Trophoblast cell (in vitro differentiated cells and primary cell): Measurements from ENCODE around the gene LENEP.

Experiments
- DNase-seq, 2 donors: peaks; one replicate each; pipeline ENCODE4 v3.0.0-alpha.2; 2016
- H2AFZ ChIP-seq: 2 replicates; pipeline ENCODE4 v1.6.1; 2013; ENCODE audit warnings: low read length, moderate library complexity, mild to moderate bottlenecking; ENCODE audit not compliant: insufficient read depth, poor library complexity
- H2AK5ac ChIP-seq: 2 replicates; pipeline ENCODE4 v1.6.1; 2013; ENCODE audit warnings: mild to moderate bottlenecking, low read length
- H2BK120ac ChIP-seq: 2 replicates; pipeline ENCODE4 v1.6.1; 2013; ENCODE audit warnings: low read length, mild to moderate bottlenecking, moderate library complexity; ENCODE audit not compliant: insufficient read depth, poor library complexity
- H2BK12ac ChIP-seq: 2 replicates; pipeline ENCODE4 v1.6.1; 2013; ENCODE audit warnings: mild to moderate bottlenecking, low read length, moderate library complexity
- H2BK5ac ChIP-seq: 2 replicates; pipeline ENCODE4 v1.6.1; 2013; ENCODE audit warnings: low read length, low read depth, moderate library complexity, mild to moderate bottlenecking; ENCODE audit not compliant: poor library complexity
- H3K14ac ChIP-seq: 2 replicates; pipeline ENCODE4 v1.6.1; 2013; ENCODE audit warnings: mild to moderate bottlenecking, low read length
- H3K18ac ChIP-seq: 2 replicates; pipeline ENCODE4 v1.6.1; 2013; ENCODE audit warnings: mild to moderate bottlenecking, low read length
- H3K23ac ChIP-seq: 2 replicates; pipeline ENCODE4 v1.6.1; 2013; ENCODE audit warnings: low read length
- H3K27ac ChIP-seq: 2 replicates; pipeline ENCODE4 v1.5.1; 2013; ENCODE audit warnings: low read depth, mild to moderate bottlenecking, inconsistent platforms, low read length, moderate library complexity
- H3K27me3 ChIP-seq: 2 replicates; pipeline ENCODE4 v1.6.1; 2013; ENCODE audit warnings: inconsistent platforms, mild to moderate bottlenecking, low read length, moderate library complexity; ENCODE audit not compliant: insufficient read depth
- H3K36me3 ChIP-seq, 2 experiments: 1 replicate in 1 of 2; 2 replicates in 1 of 2; pipeline ENCODE4 v1.6.1; 2013; ENCODE audit warnings: low read length in 2 of 2, mild to moderate bottlenecking in 2 of 2, moderate library complexity in 1 of 2; ENCODE audit not compliant: insufficient read depth in 2 of 2, control insufficient read depth in 1 of 2
- H3K4ac ChIP-seq: 2 replicates; pipeline ENCODE4 v1.6.1; 2013; ENCODE audit warnings: low read depth, mild to moderate bottlenecking, low read length, moderate library complexity
- H3K4me1 ChIP-seq, 2 experiments: 1 replicate in 1 of 2; 2 replicates in 1 of 2; pipeline ENCODE4 v1.6.1; 2013; ENCODE audit warnings: low read length in 2 of 2, mild to moderate bottlenecking in 2 of 2, moderate library complexity in 1 of 2; ENCODE audit not compliant: insufficient read depth in 2 of 2, control insufficient read depth in 1 of 2
- H3K4me2 ChIP-seq: 2 replicates; pipeline ENCODE4 v1.6.1; 2013; ENCODE audit warnings: inconsistent platforms, mild to moderate bottlenecking, low read length, moderate library complexity
- H3K4me3 ChIP-seq: 2 replicates; pipeline ENCODE4 v1.5.1; 2013; ENCODE audit warnings: mild to moderate bottlenecking, low read depth, low read length, inconsistent platforms
- H3K79me1 ChIP-seq: one replicate; pipeline ENCODE4 v1.6.1; 2013; ENCODE audit warnings: low read length
- H3K79me2 ChIP-seq: 2 replicates; pipeline ENCODE4 v1.6.1; 2013; ENCODE audit warnings: low read length, mild to moderate bottlenecking; ENCODE audit not compliant: control insufficient read depth, insufficient read depth, poor library complexity
- H3K9ac ChIP-seq: 2 replicates; pipeline ENCODE4 v1.6.1; 2013; ENCODE audit warnings: mild to moderate bottlenecking, low read length
- H3K9me3 ChIP-seq: 2 replicates; pipeline ENCODE4 v1.6.1; 2013; ENCODE audit warnings: low read depth, mild to moderate bottlenecking, control low read depth, inconsistent platforms, low read length; ENCODE audit not compliant: insufficient read depth
- H4K12ac ChIP-seq: 2 replicates; pipeline ENCODE4 v1.6.1; 2013; ENCODE audit warnings: low read depth, mild to moderate bottlenecking, low read length, moderate library complexity
- H4K8ac ChIP-seq: 2 replicates; pipeline ENCODE4 v1.6.1; 2013; ENCODE audit warnings: low read depth, mild to moderate bottlenecking, low read length, moderate library complexity
- H4K91ac ChIP-seq: one replicate; pipeline ENCODE4 v1.6.1; 2013; ENCODE audit warnings: low read depth, mild to moderate bottlenecking, low read length, moderate library complexity
- WGBS: extraction: QIAGEN DNeasy Blood & Tissue Kit; methylation state at CpG from one replicate; pipeline ENCODE4 v1.1.7; 2013; ENCODE audit warnings: missing lambda C conversion rate; ENCODE audit not compliant: insufficient read length, insufficient coverage; ENCODE audit errors: extremely low coverage; 5-methylcytosine and 5-hydroxymethylcytosine counted together

Gene LENEP

DNA sequence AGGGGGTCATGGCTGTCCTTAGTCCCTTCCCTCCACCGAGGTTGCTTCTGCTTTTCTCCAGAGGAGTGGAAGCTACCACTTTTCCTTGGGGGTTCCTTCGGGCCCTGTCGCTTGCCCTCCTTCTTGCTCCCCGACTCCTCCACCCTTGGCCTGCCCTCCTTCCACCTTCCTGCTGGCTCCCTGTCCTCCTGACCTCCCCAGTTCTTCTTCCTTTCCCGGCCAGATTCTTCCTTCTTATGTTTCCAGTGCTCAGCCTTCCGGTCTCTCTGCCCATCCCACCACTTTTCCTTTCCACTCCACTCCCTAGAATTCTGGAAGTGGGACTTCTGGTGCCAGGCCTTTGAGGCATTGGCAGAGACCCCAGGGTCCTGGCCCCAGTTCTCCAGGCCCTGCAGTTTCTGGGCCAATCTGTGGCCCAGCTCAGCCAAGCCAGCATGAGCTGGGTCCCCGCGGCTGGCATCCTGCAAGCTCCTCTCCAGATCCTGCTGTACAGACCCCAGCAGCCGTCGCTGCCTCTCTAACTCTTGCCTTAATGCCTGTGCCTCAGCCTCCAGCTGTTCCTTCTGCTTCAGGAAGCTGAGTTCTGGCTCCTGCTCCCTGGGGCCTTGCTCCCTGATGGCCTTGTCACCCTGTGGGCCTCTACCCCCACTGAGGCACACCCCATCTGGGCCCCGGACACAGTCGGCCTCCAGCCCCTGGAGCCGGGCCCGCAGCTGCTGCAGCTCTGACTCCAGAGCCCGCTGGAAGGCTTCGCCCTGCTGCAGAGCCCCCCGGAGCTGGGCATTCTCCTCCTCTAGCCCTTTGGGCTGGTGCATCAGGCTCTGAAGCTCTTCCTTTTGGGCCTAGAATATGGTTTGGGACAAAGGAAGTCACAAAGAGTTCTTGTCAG lies 47.2 kb upstream of the LENEP start:
- Histone ChIP-seq H3K79me1 (no peaks in the 10 kb centered on the region), H2AK5ac (no peak overlapping the region), H3K27ac (no peak overlapping the region), H4K91ac (no peak overlapping the region), H2BK5ac (no peak overlapping the region), H2BK120ac (no peak overlapping the region), H3K14ac (no peak overlapping the region), H3K9ac (no peak overlapping the region), H2BK12ac (no peak overlapping the region), H3K36me3 (peaks cover 27 to 36% of the 10 kb centered on the region in 2 experiments), H3K4me2 (no peak overlapping the region), H3K4me1 (peaks cover 4 to 6% of the 10 kb centered on the region in 2 experiments), H3K27me3 (no peaks in the 10 kb centered on the region), H4K12ac (no peak overlapping the region), H3K18ac (no peak overlapping the region), H3K4me3 (no peak overlapping the region), H4K8ac (no peak overlapping the region), H3K79me2 (no peaks in the 10 kb centered on the region), H3K9me3 (peaks cover 2% of the 10 kb centered on the region), H3K23ac (no peak overlapping the region), H2AFZ (no peak overlapping the region), H3K4ac (no peak overlapping the region)
- WGBS, result no CpG with 5 or more reads among the region's 17 CpGs
- no peak for DNase-seq

DNA sequence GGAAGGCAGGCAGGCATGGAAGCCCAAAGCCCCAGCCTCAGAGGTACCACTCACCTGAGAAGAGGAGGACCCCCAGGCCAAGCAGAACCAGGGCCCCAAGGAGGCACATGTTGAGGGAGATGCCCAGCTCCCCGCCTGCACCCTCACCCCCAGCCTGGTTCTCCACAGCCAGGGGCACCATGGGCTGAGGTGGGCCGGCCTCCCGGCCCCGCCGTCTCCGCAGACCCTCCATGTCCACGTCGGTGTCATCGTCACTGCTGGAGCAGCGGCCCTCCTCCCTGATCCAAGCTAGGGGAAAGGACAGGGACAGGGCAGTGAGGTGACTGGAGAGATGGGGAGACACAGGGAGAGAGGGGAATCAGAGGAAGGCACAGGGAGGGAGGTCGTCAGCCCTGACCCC lies 45.3 kb upstream of the LENEP start:
- no peak overlapping the region for H4K91ac ChIP-seq
- no peak for DNase-seq
- no peak overlapping the region for H2BK12ac ChIP-seq
- no peaks in the 10 kb centered on the region for H3K79me2 ChIP-seq
- no peak overlapping the region for H2AK5ac ChIP-seq
- no CpG with 5 or more reads among the region's 11 CpGs for WGBS
- no peak overlapping the region for H2BK5ac ChIP-seq
- no peak overlapping the region for H3K9ac ChIP-seq
- no peak overlapping the region for H4K12ac ChIP-seq
- no peak overlapping the region for H2AFZ ChIP-seq
- no peak overlapping the region for H3K23ac ChIP-seq
- H3K4ac ChIP-seq, result no peak overlapping the region
- H3K79me1 ChIP-seq, result no peaks in the 10 kb centered on the region
- H3K18ac ChIP-seq, result no peak overlapping the region
- H3K9me3 ChIP-seq, result no peaks in the 10 kb centered on the region
- peaks cover 29 to 38% of the 10 kb centered on the region in 2 experiments for H3K36me3 ChIP-seq
- H2BK120ac ChIP-seq, result no peak overlapping the region
- H3K4me2 ChIP-seq, result no peak overlapping the region
- no peaks in the 10 kb centered on the region for H3K27me3 ChIP-seq
- no peak overlapping the region for H3K14ac ChIP-seq
- no peaks in the 10 kb centered on the region for H3K4me1 ChIP-seq
- H3K4me3 ChIP-seq, result no peak overlapping the region
- H3K27ac ChIP-seq, result no peak overlapping the region
- H4K8ac ChIP-seq, result no peak overlapping the region

DNA sequence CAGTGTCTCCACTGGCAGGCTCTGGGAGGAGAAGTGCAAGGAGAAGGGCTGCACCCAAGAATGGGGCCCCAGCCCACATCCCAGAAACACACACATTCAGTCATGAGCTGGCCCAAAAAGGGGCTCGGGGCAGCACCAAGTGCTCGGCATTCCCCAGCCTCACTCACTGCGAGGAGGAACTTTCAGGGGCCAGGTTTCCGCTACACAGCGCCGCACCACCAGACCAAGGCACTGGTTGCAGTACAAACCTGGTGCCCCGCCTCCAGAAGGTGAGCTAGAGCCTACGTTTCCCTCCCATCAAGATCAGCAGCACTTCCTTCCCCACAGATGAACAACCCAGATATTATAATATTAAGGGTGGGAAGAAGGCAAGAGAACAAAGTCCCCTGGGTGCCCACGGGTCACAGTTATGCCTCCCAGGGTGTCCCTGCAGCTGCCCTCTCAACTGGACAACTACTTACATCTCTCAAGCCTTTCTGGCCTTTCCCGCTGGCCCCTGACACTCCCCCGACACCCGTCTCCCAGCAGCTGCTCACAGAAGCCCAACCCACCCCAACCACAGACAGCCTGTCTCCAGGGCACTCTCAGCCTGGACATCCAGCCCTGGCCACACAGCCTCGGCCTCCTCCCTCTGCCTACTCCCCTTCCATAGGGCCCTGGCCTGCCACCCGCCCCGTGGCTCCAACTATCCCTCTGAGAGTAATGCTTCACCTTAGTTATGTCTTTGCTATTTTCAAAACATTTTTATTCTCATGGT lies 41.3 kb upstream of the LENEP start:
- H3K9me3 ChIP-seq, result no peaks in the 10 kb centered on the region
- DNase-seq, result no peak

DNA sequence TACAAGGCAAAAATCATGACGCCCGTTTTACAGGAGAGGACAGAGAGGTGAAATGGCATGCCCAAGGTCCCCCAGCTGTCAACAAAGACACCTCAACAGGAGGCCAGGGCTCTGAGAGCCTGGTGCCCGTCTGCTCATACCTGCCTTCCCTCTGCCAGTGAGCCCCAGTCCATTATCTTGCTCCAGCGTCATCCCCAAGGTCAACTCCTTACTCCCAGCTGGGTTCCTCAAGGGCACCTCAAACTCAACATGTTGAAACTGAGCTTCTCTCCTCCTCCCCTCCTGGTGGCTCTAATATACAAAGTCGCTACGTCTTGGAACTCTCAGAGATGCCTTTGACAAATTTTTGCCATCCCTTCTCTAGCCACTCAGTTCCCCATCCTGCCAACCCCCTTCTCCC lies 40.7 kb upstream of the LENEP start:
- H2AK5ac ChIP-seq, result no peak overlapping the region
- H3K27ac ChIP-seq, result no peak overlapping the region
- WGBS, result no CpG with 5 or more reads among the region's 6 CpGs
- no peak overlapping the region for H2AFZ ChIP-seq
- H4K12ac ChIP-seq, result no peak overlapping the region
- H3K9me3 ChIP-seq, result no peaks in the 10 kb centered on the region
- no peak overlapping the region for H3K4ac ChIP-seq
- H4K91ac ChIP-seq, result no peak overlapping the region
- H2BK12ac ChIP-seq, result no peak overlapping the region
- peaks cover 13 to 16% of the 10 kb centered on the region in 2 experiments for H3K36me3 ChIP-seq
- peaks cover 2% of the 10 kb centered on the region for H3K79me1 ChIP-seq
- no peak overlapping the region for H3K23ac ChIP-seq
- H3K79me2 ChIP-seq, result no peaks in the 10 kb centered on the region
- H3K4me3 ChIP-seq, result no peak overlapping the region
- peaks cover 11 to 18% of the 10 kb centered on the region in 2 experiments for H3K4me1 ChIP-seq
- no peaks in the 10 kb centered on the region for H3K27me3 ChIP-seq
- no peak for DNase-seq
- H2BK5ac ChIP-seq, result no peak overlapping the region
- H3K4me2 ChIP-seq, result no peak overlapping the region
- H4K8ac ChIP-seq, result no peak overlapping the region
- no peak overlapping the region for H3K18ac ChIP-seq
- H2BK120ac ChIP-seq, result no peak overlapping the region
- H3K9ac ChIP-seq, result no peak overlapping the region
- H3K14ac ChIP-seq, result no peak overlapping the region

More for the DNA sequence above, 41.3 kb upstream of the LENEP start:
- Histone ChIP-seq H3K36me3 (peaks cover 18 to 21% of the 10 kb centered on the region in 2 experiments), H3K27me3 (no peaks in the 10 kb centered on the region), H3K9ac (no peak overlapping the region), H3K4me1 (peaks cover 11 to 15% of the 10 kb centered on the region in 2 experiments), H2BK5ac (no peak overlapping the region), H2BK12ac (no peak overlapping the region), H3K4me2 (no peak overlapping the region), H2AK5ac (no peak overlapping the region), H3K79me1 (peaks cover 2% of the 10 kb centered on the region), H2AFZ (no peak overlapping the region), H4K8ac (no peak overlapping the region), H3K4me3 (no peak overlapping the region), H4K91ac (no peak overlapping the region), H4K12ac (no peak overlapping the region), H3K4ac (no peak overlapping the region), H3K27ac (no peak overlapping the region), H2BK120ac (no peak overlapping the region), H3K23ac (no peak overlapping the region), H3K18ac (no peak overlapping the region), H3K14ac (no peak overlapping the region), H3K79me2 (no peaks in the 10 kb centered on the region)
- WGBS, result no CpG with 5 or more reads among the region's 15 CpGs
